OCI-LY7 (cell line): ENCODE measurements around the gene FGFRL1.

Experiments used
- EZH2phosphoT487 ChIP-seq: fragments of 200-600 bp; sonication (generic); IDR thresholded peaks from 2 replicates; pipeline ENCODE4 v1.6.1; 2018; ENCODE audit warnings: low read depth, borderline replicate concordance, mild to moderate bottlenecking, mixed run types, antibody characterized with exemption, low read length, moderate library complexity, mixed read lengths
- TF ChIP-seq, protein P1 (sequence below): fragments of 200-600 bp; sonication (generic); conservative IDR thresholded peaks from 2 replicates; pipeline ENCODE4 v1.5.1; 2014; ENCODE audit warnings: mild to moderate bottlenecking, antibody characterized with exemption, low read length, moderate library complexity, mixed read lengths

DNA sequence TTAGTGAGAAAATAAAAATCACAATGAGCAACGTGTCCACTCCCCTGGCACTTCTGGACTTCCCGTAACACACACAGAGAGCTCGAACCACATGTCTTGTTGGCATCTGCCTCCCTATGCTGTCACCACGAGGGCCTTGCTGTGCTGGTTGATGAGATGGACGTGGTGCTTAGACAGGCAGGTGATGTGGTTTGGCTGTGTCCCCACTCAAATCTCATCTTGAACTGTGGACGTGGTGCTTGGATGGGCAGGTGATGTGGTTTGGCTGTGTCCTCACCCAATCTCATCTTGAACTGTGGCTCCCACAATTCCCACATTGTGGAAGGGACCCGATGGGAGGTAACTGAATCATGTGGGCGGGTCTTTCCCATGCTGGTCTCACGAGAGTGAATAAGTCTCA lies 40.0 kb downstream of the FGFRL1 start:
- TF ChIP-seq, protein P1, sequence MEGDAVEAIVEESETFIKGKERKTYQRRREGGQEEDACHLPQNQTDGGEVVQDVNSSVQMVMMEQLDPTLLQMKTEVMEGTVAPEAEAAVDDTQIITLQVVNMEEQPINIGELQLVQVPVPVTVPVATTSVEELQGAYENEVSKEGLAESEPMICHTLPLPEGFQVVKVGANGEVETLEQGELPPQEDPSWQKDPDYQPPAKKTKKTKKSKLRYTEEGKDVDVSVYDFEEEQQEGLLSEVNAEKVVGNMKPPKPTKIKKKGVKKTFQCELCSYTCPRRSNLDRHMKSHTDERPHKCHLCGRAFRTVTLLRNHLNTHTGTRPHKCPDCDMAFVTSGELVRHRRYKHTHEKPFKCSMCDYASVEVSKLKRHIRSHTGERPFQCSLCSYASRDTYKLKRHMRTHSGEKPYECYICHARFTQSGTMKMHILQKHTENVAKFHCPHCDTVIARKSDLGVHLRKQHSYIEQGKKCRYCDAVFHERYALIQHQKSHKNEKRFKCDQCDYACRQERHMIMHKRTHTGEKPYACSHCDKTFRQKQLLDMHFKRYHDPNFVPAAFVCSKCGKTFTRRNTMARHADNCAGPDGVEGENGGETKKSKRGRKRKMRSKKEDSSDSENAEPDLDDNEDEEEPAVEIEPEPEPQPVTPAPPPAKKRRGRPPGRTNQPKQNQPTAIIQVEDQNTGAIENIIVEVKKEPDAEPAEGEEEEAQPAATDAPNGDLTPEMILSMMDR = no peak
- no peak for TF ChIP-seq EZH2phosphoT487
